Measurements from ENCODE around the gene KLHL36. TPM values are rescaled to one million over a fixed set of nuclear protein-coding genes. Genes with fewer than 3 reads are reported as not detected.

Gene KLHL36
- total RNA-seq, 1 experiment from 2014 or later, result 79.0 TPM

DNA sequence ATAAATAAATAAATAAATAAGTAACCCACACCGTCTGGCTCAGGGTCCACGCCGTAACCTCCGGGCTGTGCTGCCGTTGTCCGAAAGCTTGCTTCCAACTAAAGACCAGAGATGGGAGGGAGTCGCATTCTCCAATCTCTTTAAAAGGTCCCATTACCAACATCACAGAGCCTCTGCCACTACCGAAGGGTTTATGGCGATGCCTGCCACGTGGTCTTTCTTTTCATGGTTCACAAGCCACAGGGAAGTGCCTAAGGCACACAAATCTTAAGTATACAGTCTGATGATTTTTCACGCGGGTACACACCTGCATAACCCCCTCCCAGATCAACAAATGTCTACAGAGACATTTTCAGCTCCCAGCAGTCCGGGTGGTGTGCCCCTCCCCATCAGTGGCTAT, 31.8 kb upstream of the KLHL36 start:
- peaks cover 61% of the 10 kb centered on the region for H3K79me2 ChIP-seq (ENCODE audit: insufficient read depth, low read length)

DNA sequence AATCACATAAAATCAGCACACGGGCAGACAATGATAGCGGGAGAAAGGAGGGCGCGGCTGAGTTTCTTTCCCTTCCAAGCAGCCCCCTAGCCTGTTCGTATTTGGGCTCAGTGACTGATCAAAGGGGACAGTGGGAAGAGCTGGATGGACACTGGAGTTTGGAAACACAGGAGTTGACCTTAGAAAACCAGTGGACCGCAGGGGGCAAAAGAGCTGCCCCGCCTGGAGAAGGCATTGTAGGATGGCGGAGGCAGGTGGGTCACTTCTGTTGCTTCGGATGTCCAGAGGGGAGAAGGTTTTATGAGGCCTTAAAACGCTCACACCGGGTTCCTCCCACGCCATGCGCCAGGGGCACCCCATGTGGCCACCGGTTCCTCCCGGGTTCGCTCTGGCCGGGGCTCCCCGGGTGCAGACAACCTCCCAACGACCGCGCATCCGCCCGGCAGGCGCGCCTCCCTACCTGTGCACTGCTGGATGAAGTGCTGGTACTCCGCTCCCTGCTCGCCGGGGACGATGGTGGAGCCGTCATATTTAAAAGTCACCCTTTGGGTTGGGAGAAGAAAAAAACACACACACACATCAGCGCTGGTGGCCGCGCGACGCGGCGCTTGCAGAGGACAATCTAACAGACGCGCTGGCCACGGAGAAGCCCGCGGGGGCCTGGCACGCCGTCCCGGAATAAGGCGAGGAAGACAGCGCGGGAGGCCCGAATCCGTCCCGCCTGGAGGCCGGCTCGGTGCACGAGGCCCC, 31.1 kb upstream of the KLHL36 start:
- ChIA-PET RAD21 (ENCODE audit: low non-redundant PET in 1 of 2, low total read pairs in 2 of 2, uncharacterized antibody in 2 of 2, unreplicated experiment in 2 of 2) (no interaction called here), CTCF (interaction anchor here (3.0 kb wide), 1 partner anchor 111 kb away, joined by 16 read pairs; no protein-coding TSS in a partner anchor), POLR2A (interaction anchor here (1.1 kb wide), 1 partner anchor 113 kb away, joined by 3 read pairs; no protein-coding TSS in a partner anchor)
- no peaks in the 10 kb centered on the region for H3K9me2 ChIP-seq (ENCODE audit: insufficient read depth)
- no peak for TF ChIP-seq SRF (IDR thresholded peaks at IDR 0.05; ENCODE audit: low read depth)
- peak overlapping the region; percentile 85 for H3K9ac ChIP-seq (ENCODE audit: low read length)
- ATAC-seq, result peak; percentile 12
- no peaks in the 10 kb centered on the region for H3K27me3 ChIP-seq (ENCODE audit: insufficient read depth, low read length)
- H4K20me1 ChIP-seq (ENCODE audit: insufficient read depth), result no peaks in the 10 kb centered on the region; the same call in 1 of the 2 replicates
- H3K9me3 ChIP-seq (ENCODE audit: control insufficient read depth in 1 of 2, insufficient read depth in 1 of 2, low read depth in 1 of 2, low read length in 2 of 2), result no peaks in the 10 kb centered on the region
- peak overlapping the region; percentile 86 for H3K27ac ChIP-seq (ENCODE audit: low read depth, low read length)
- H3K79me2 ChIP-seq (ENCODE audit: insufficient read depth, low read length), result peaks cover 54% of the 10 kb centered on the region
- intact Hi-C loops (cut with micrococcal nuclease), result no loop called here
- DNase-seq (ENCODE audit: low read depth, low spot score), result no peak
- BruUV-seq (replicated peaks), result no TSS peak
- H3K4me3 ChIP-seq (replicated peaks in 1 of 2; ENCODE audit: low read depth in 1 of 2, low read length in 2 of 2), result peak overlapping the region; percentile 82 to 85
- peak overlapping the region; percentile 86 for H3K4me2 ChIP-seq (ENCODE audit: low read length)
- H2AFZ ChIP-seq (ENCODE audit: low read depth, low read length, poor library complexity, severe bottlenecking), result no peak overlapping the region
- H3K4me1 ChIP-seq (ENCODE audit: control insufficient read depth in 1 of 2, insufficient read depth in 2 of 2, low read length in 2 of 2), result peaks cover 16 to 57% of the 10 kb centered on the region in 2 experiments
- H3K36me3 ChIP-seq (ENCODE audit: control insufficient read depth in 1 of 2, insufficient read depth in 2 of 2, low read length in 2 of 2), result peaks cover 0 to 23% of the 10 kb centered on the region in 2 experiments; a peak in 1 of 4 replicates

More for the DNA sequence above, 31.8 kb upstream of the KLHL36 start:
- Histone ChIP-seq H3K9me2 (ENCODE audit: insufficient read depth) (no peaks in the 10 kb centered on the region), H3K4me2 (ENCODE audit: low read length) (peak overlapping the region; percentile 86), H4K20me1 (ENCODE audit: insufficient read depth) (no peaks in the 10 kb centered on the region; the same call in 1 of the 2 replicates), H3K4me3 (replicated peaks in 1 of 2; ENCODE audit: low read depth in 1 of 2, low read length in 2 of 2) (peak overlapping the region; percentile 82 to 85), H3K9me3 (ENCODE audit: control insufficient read depth in 1 of 2, insufficient read depth in 1 of 2, low read depth in 1 of 2, low read length in 2 of 2) (no peaks in the 10 kb centered on the region), H3K36me3 (ENCODE audit: control insufficient read depth in 1 of 2, insufficient read depth in 2 of 2, low read length in 2 of 2) (peaks cover 0 to 29% of the 10 kb centered on the region in 2 experiments; a peak in 1 of 4 replicates), H3K4me1 (ENCODE audit: control insufficient read depth in 1 of 2, insufficient read depth in 2 of 2, low read length in 2 of 2) (peaks cover 14 to 50% of the 10 kb centered on the region in 2 experiments), H3K9ac (ENCODE audit: low read length) (peak overlapping the region; percentile 85), H3K27me3 (ENCODE audit: insufficient read depth, low read length) (no peaks in the 10 kb centered on the region), H3K27ac (ENCODE audit: low read depth, low read length) (no peak overlapping the region), H2AFZ (ENCODE audit: low read depth, low read length, poor library complexity, severe bottlenecking) (no peak overlapping the region)
- no TSS peak for BruUV-seq (replicated peaks)
- POLR2A ChIA-PET, result no interaction called here
- TF ChIP-seq EGR1 (IDR thresholded peaks at IDR 0.05; ENCODE audit: low read depth) (no peak), SRF (IDR thresholded peaks at IDR 0.05; ENCODE audit: low read depth) (no peak), ELF1 (IDR thresholded peaks at IDR 0.05; ENCODE audit: borderline replicate concordance, low read depth) (no peak), ZFX (IDR thresholded peaks at IDR 0.05) (no peak), TCF7L2 (IDR thresholded peaks at IDR 0.05; ENCODE audit: borderline replicate concordance, extremely low read depth, insufficient read depth, insufficient read length) (no peak), JUND (IDR thresholded peaks at IDR 0.05) (no peak)
- TF ChIP-seq, protein P1, sequence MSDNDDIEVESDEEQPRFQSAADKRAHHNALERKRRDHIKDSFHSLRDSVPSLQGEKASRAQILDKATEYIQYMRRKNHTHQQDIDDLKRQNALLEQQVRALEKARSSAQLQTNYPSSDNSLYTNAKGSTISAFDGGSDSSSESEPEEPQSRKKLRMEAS (IDR thresholded peaks at IDR 0.05), result no peak
- intact Hi-C loops (cut with micrococcal nuclease), result no loop called here
- RAD21 ChIA-PET (ENCODE audit: low non-redundant PET in 1 of 2, low total read pairs in 2 of 2, uncharacterized antibody in 2 of 2, unreplicated experiment in 2 of 2), result no interaction called here
- no peak for ATAC-seq
- no peak for DNase-seq (ENCODE audit: low read depth, low spot score)
- CTCF ChIA-PET, result no interaction called here
